Tibial artery (tissue), 4 donors: ENCODE measurements around the gene ADM2.

Experiments
- DNase-seq, 2 donors: peaks; one replicate each; pipeline ENCODE4 v3.0.0-alpha.2; 2019
- H3K27ac ChIP-seq, 2 donors: fragments of 200-600 bp; sonication (generic) in 1 of 2; 1 replicate in 1 of 2; 2 replicates in 1 of 2; pipeline ENCODE4 v1.5.1; 2018 to 2019; ENCODE audit warnings: mild to moderate bottlenecking in 1 of 2
- H3K27me3 ChIP-seq, 2 donors: fragments of 200-600 bp; sonication (generic) in 1 of 2; one replicate each; pipeline versions ENCODE4 v1.5.1 to v1.6.0; 2016 to 2019
- H3K36me3 ChIP-seq, 3 donors: fragments of 200-600 bp; sonication (generic) in 2 of 3; one replicate each; pipeline ENCODE4 v1.5.1; 2016 to 2019; ENCODE audit warnings: mild to moderate bottlenecking in 2 of 3
- H3K4me1 ChIP-seq, 4 donors: fragments of 200-600 bp; sonication (generic) in 2 of 4; 1 replicate in 3 of 4; 2 replicates in 1 of 4; pipeline ENCODE4 v1.5.1; 2016 to 2019
- H3K4me3 ChIP-seq, 2 donors: fragments of 200-600 bp; sonication (generic) in 1 of 2; 1 replicate in 1 of 2; 2 replicates in 1 of 2; pipeline ENCODE4 v1.5.1; 2018 to 2019; ENCODE audit warnings: mild to moderate bottlenecking in 2 of 2
- H3K9me3 ChIP-seq, 3 donors: fragments of 200-600 bp; sonication (generic) in 1 of 3; one replicate each; pipeline ENCODE4 v1.5.1; 2016 to 2019
- intact Hi-C: fragments of 100-400 bp; cut with DNase I; formaldehyde crosslinking; loops from one replicate; pipeline ENCODE4 v1.15.0; 2023; ENCODE audit warnings: low total_unique reads
- TF ChIP-seq, protein P1 (sequence below), 2 experiments: fragments of 200-600 bp in 1 of 2; fragments of 450-650 bp in 1 of 2; IDR thresholded peaks; one replicate each; pipeline ENCODE4 v1.5.1; 2017 to 2019; ENCODE audit warnings: antibody characterized with exemption in 2 of 2, mild to moderate bottlenecking in 1 of 2, moderate library complexity in 1 of 2

Gene ADM2

DNA sequence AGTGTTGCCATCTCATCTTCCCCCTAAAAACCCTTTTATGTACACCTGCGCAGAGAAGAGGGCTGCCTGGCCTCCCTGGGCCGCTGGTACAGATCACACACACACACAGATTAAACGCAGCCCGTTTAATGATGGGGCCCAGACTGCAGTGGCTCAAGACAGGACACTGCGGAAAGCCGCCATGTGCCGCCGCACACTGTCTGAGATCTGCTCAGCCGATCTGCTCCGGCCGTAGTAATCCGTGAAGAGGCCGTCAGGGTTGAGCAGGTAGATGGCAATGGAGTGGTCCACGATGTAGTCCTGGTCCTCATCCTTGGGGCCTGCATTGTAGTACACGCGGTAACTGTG, 42.1 kb downstream of the ADM2 start:
- Histone ChIP-seq H3K4me1 (peaks cover 0 to 27% (median 19%) of the 10 kb centered on the region in 4 donors), H3K27ac (no peak overlapping the region), H3K4me3 (no peak overlapping the region), H3K36me3 (peaks cover 32 to 58% (median 42%) of the 10 kb centered on the region in 3 donors), H3K27me3 (no peaks in the 10 kb centered on the region), H3K9me3 (no peaks in the 10 kb centered on the region)
- intact Hi-C loops: no loop called here
- TF ChIP-seq, protein P1, sequence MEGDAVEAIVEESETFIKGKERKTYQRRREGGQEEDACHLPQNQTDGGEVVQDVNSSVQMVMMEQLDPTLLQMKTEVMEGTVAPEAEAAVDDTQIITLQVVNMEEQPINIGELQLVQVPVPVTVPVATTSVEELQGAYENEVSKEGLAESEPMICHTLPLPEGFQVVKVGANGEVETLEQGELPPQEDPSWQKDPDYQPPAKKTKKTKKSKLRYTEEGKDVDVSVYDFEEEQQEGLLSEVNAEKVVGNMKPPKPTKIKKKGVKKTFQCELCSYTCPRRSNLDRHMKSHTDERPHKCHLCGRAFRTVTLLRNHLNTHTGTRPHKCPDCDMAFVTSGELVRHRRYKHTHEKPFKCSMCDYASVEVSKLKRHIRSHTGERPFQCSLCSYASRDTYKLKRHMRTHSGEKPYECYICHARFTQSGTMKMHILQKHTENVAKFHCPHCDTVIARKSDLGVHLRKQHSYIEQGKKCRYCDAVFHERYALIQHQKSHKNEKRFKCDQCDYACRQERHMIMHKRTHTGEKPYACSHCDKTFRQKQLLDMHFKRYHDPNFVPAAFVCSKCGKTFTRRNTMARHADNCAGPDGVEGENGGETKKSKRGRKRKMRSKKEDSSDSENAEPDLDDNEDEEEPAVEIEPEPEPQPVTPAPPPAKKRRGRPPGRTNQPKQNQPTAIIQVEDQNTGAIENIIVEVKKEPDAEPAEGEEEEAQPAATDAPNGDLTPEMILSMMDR (IDR thresholded peaks at IDR 0.05): no peak
- DNase-seq: no peak

DNA sequence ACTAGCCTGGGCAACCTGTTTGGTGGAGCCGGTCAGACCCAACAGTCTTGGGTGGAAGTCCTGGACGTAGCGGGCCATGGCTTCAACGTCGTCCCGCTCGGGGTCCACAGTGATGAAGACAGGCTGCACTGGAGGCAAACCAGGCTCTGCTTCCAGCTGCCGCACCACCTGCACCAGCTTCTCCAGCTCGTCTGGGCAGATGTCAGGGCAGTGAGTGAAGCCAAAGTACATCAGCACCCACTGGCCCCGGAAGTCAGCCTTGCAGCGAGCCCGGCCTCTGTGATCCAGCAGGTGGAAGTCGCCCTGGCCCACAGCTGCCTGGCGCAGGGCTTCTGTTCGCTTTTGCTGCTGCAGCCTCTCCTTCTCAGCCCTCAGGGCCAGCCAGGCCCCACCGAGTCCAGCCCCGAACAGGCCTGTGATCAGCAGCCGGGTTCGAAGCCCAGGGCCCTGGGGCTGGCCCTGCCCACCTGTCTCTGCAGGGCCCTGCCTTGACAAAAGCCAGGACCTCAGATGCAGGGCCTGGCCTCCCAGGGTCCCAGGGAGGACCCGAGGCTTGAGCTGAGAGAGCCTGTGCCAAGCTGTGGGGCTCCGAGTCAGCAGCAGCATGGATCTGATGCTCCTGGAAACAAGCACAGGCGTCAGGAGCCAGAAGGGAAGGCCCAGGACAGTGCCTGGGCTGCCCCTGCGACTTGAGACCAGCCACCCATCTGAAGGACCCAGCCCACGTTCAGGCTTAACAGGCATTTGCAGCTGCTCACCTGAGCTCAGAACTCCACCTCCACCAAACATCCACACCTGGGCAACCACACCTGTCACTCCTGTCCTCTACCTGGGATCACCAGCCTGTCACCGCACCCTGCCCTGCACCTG, 42.7 kb downstream of the ADM2 start:
- Histone ChIP-seq H3K4me3 (peak overlapping the region; percentile 65 to 77), H3K4me1 (peaks cover 0 to 29% (median 19%) of the 10 kb centered on the region in 4 donors), H3K27ac (no peak overlapping the region), H3K36me3 (peaks cover 26 to 52% (median 36%) of the 10 kb centered on the region in 3 donors), H3K9me3 (no peaks in the 10 kb centered on the region), H3K27me3 (peaks cover 0 to 1% of the 10 kb centered on the region in 2 donors)
- intact Hi-C loops: loop anchor here (2.0 kb wide), 1 partner anchor 15 kb away; the partner anchor contains the start of gene NCAPH2
- TF ChIP-seq, protein P1 (IDR thresholded peaks at IDR 0.05): no peak
- no peak for DNase-seq

DNA sequence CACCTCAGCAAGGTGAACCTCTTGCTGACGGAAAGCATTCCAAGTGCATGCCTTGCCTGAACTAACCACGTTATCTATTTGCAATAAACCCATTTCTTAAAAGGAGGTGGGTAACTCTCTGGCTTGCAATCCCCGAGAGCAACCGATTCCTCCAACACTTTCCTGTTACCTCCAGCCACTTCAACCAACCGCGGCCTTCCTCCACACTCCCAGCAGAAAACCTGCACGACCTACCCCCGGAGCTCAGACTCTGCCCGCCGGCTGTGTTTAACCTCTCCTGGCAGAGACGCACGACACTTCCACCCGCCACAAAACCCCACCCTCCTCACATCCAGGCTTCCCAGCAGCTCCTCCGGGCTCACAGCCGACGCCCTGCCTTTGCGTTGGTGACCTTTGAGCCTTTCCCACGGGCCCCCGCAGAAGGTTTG, 43.3 kb downstream of the ADM2 start:
- peak overlapping the region; percentile 65 to 77 for H3K4me3 ChIP-seq
- H3K9me3 ChIP-seq: no peaks in the 10 kb centered on the region
- intact Hi-C loops: loop anchor here (2.0 to 5.0 kb wide), 2 partner anchors 16 to 58 kb away; partner anchors contain the start of genes CHKB and NCAPH2
- no peak for DNase-seq
- TF ChIP-seq, protein P1 (IDR thresholded peaks at IDR 0.05): no peak
- H3K27me3 ChIP-seq: peaks cover 0 to 8% of the 10 kb centered on the region in 2 donors
- H3K36me3 ChIP-seq: peaks cover 21 to 45% (median 30%) of the 10 kb centered on the region in 3 donors
- H3K4me1 ChIP-seq: peaks cover 0 to 36% (median 22%) of the 10 kb centered on the region in 4 donors
- peak overlapping the region; percentile 86 to 87 for H3K27ac ChIP-seq

DNA sequence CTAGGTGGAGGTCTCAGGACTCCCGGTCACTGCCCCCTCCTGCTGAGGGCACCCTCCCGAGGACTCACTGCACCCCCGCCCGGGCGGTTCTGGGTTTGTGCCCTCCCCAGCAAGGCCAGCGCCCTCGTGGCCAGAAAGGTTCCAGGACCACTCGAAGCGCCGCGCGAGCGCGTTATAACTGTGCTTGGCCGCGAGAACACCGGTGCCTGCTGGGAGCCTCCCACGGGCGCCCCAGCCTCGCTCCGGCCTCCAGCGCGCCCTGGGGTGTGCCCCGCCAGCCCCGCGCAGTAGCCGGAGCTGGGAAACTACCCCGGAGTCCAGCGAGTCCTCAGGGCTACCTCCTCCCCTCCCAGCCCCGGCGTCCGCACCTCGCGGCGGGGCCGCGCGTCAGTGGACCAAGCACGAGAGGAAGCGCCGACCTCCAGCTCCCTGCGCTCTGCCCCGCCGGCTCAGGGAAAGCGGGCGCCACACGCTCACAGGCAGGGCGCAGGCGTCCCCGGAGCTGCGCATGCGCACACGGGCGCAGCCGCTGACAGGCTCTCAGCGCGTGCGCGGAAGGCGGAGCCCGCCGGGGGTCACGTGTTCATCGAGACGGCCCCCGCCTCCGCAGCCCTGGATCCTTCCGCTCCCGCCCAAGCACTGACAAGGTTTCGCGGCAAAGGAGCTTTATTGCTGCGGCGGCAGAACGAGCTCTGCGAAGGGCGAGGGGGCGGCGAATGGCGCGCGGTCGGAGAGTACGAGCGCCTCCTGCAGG, 43.9 kb downstream of the ADM2 start, which contains the start of gene SCO2:
Gene SCO2 (minus strand): TSS at position 495 of the 754 bp plus-strand sequence. CDS start 1,187 bp downstream, outside the sequence.
- TF ChIP-seq, protein P1 (IDR thresholded peaks at IDR 0.05): peak; percentile 39 to 50
- DNase-seq: peak; percentile 95 to 97
- intact Hi-C loops: loop anchor here (2.0 to 5.0 kb wide), 2 partner anchors 16 to 57 kb away; partner anchors contain the start of genes CHKB and NCAPH2
- Histone ChIP-seq H3K4me3 (peak within 1 kb of the TSS; percentile 65 to 77), H3K27me3 (peaks cover 0 to 14% of the 10 kb centered on the region in 2 donors), H3K4me1 (peaks cover 0 to 42% (median 25%) of the 10 kb centered on the region in 4 donors), H3K9me3 (no peaks in the 10 kb centered on the region), H3K27ac (peak within 1 kb of the TSS; percentile 86 to 87), H3K36me3 (peaks cover 18 to 39% (median 29%) of the 10 kb centered on the region in 3 donors)

DNA sequence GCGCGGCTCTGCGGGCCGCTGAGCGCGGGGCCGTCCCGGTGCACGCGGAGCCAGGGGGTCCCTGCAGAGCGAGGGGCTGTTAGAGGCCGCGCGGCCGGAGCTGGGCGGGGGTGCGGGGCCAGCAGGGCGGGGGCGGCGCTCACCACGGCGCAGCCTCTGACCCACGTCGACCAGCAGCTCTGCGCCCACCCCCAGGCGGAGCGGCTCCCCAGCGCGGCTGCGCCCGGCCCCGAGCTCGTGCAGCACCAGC, 44.4 kb downstream of the ADM2 start:
- H3K4me3 ChIP-seq: peak overlapping the region; percentile 65 to 77
- TF ChIP-seq, protein P1 (IDR thresholded peaks at IDR 0.05): no peak
- intact Hi-C loops: loop anchor here (2.0 to 5.0 kb wide), 2 partner anchors 17 to 57 kb away; partner anchors contain the start of genes CHKB and NCAPH2
- H3K27ac ChIP-seq: peak overlapping the region; percentile 86 to 87
- peaks cover 0 to 19% of the 10 kb centered on the region in 2 donors for H3K27me3 ChIP-seq
- no peak for DNase-seq
- H3K9me3 ChIP-seq: no peaks in the 10 kb centered on the region
- H3K4me1 ChIP-seq: peaks cover 0 to 47% (median 30%) of the 10 kb centered on the region in 4 donors
- peaks cover 18 to 34% (median 28%) of the 10 kb centered on the region in 3 donors for H3K36me3 ChIP-seq
